C4-2B (cell line): Measurements from ENCODE around the gene BEGAIN.

Experiments used
- H3K27ac ChIP-seq: fragments of 450-650 bp; 2 replicates; pipeline ENCODE4 v1.5.1; 2017
- CTCF ChIP-seq: fragments of 450-650 bp; conservative IDR thresholded peaks from 2 replicates; pipeline ENCODE4 v1.5.1; 2017; ENCODE audit warnings: mild to moderate bottlenecking
- ZFX ChIP-seq: fragments of 450-650 bp; IDR thresholded peaks from 2 replicates; pipeline ENCODE4 v1.6.1; 2017

BEGAIN gene

GRCh38 chr14:100587086-100587762 is at the start of gene BEGAIN:
Gene BEGAIN, minus strand, starts transcription at chr14:100587417. Its CDS starts 127 bp downstream, at chr14:100587290.
- peak within 1 kb of the TSS; percentile 64 for H3K27ac ChIP-seq
- TF ChIP-seq CTCF (no peak), ZFX (no peak)

- TF ChIP-seq ZFX (no peak), CTCF (no peak)
- H3K27ac ChIP-seq, result no peak overlapping the region
These were observed 49.3 kb upstream of the BEGAIN start for GRCh38 chr14:100636559-100636958.

GRCh38 chr14:100634026-100634425 is 46.8 kb upstream of the BEGAIN start:
- H3K27ac ChIP-seq, result no peak overlapping the region
- no peak for TF ChIP-seq CTCF

- no peak for TF ChIP-seq CTCF
- no peak for TF ChIP-seq ZFX
- H3K27ac ChIP-seq, result no peak overlapping the region
These were observed 46.2 kb upstream of the BEGAIN start for GRCh38 chr14:100633406-100633805.

- TF ChIP-seq ZFX, result no peak
- TF ChIP-seq CTCF, result no peak
- H3K27ac ChIP-seq, result no peak overlapping the region
These were observed 42.5 kb upstream of the BEGAIN start for GRCh38 chr14:100629696-100630095.

- TF ChIP-seq ZFX (no peak), CTCF (no peak)
- no peak overlapping the region for H3K27ac ChIP-seq
These were observed 41.9 kb upstream of the BEGAIN start for GRCh38 chr14:100629098-100629497.

- no peak for TF ChIP-seq ZFX
- TF ChIP-seq CTCF, result no peak
- H3K27ac ChIP-seq, result no peak overlapping the region
These were observed 41.0 kb upstream of the BEGAIN start for GRCh38 chr14:100628225-100628624.
